NOMO-1 treated with DMSO at 0.1 percent for 48 hours (cell line): Measurements from ENCODE around the gene FSCN2.

ENCODE experiments used
- DNase-seq: peaks from one replicate; lab custom pipeline; 2025; ENCODE audit not compliant: unreplicated experiment; lab: John Stamatoyannopoulos, UW

The FSCN2 gene

GRCh38 chr17:81538651-81539570 is 10.7 kb downstream of the FSCN2 start:
- DNase-seq: no peak

GRCh38 chr17:81539571-81539900 is 11.4 kb downstream of the FSCN2 start:
- DNase-seq: no peak

GRCh38 chr17:81539961-81540675 is 11.9 kb downstream of the FSCN2 start:
- no peak for DNase-seq

- no peak for DNase-seq
Observed at GRCh38 chr17:81540676-81541027, 12.5 kb downstream of the FSCN2 start.

- DNase-seq: no peak
Observed at GRCh38 chr17:81541123-81541522, 12.9 kb downstream of the FSCN2 start.

- no peak for DNase-seq
Observed at GRCh38 chr17:81542431-81543338, 14.5 kb downstream of the FSCN2 start.

- no peak for DNase-seq
Observed at GRCh38 chr17:81543339-81543675, 15.1 kb downstream of the FSCN2 start.

GRCh38 chr17:81543756-81544155 is 15.6 kb downstream of the FSCN2 start:
- DNase-seq: no peak

- DNase-seq: no peak
Observed at GRCh38 chr17:81544281-81544974, 16.3 kb downstream of the FSCN2 start.

GRCh38 chr17:81545160-81545949 is 17.2 kb downstream of the FSCN2 start:
- DNase-seq: no peak

- no peak for DNase-seq
Observed at GRCh38 chr17:81546906-81547613, 18.9 kb downstream of the FSCN2 start.

GRCh38 chr17:81547614-81547982 is 19.4 kb downstream of the FSCN2 start:
- no peak for DNase-seq

GRCh38 chr17:81549031-81549557 is 20.9 kb downstream of the FSCN2 start:
- DNase-seq: no peak

GRCh38 chr17:81549826-81550225 is 21.6 kb downstream of the FSCN2 start:
- no peak for DNase-seq

- no peak for DNase-seq
Observed at GRCh38 chr17:81550285-81550684, 22.1 kb downstream of the FSCN2 start.

GRCh38 chr17:81550830-81551457 is 22.8 kb downstream of the FSCN2 start:
- no peak for DNase-seq

GRCh38 chr17:81551458-81552243 is 23.5 kb downstream of the FSCN2 start:
- no peak for DNase-seq
